Measurements from ENCODE around the gene FARP2. TPM values are rescaled to one million over a fixed set of nuclear protein-coding genes. Genes with fewer than 3 reads are reported as not detected.

FARP2 gene
- total and polyA plus RNA-seq, 2 of the 13 experiments (the other 11 are each of a cell fraction or from before 2014, with no cell fraction given) = 28.0 to 45.4 TPM

- TF ChIP-seq HNF4A (CRISPR knock-in tag; IDR thresholded peaks at IDR 0.05) = peak; percentile 87
- no peak for TF ChIP-seq RBM39 (IDR thresholded peaks at IDR 0.05; ENCODE audit: low read depth, low read length, poor library complexity, severe bottlenecking)
- no peak for TF ChIP-seq NAIF1 (CRISPR knock-in tag; IDR thresholded peaks at IDR 0.05; ENCODE audit: borderline replicate concordance)
- peak; percentile 73; the same call in 1 of the 2 replicates for TF ChIP-seq ZSCAN25 (CRISPR knock-in tag; IDR thresholded peaks at IDR 0.05)
- TF ChIP-seq ZBTB40 (IDR thresholded peaks at IDR 0.05) = no peak
- 0 out of 2 replicates have a peak, but pooled peaks have one; percentile 11 for TF ChIP-seq ZBTB40 (CRISPR knock-in tag; IDR thresholded peaks at IDR 0.05)
- peak; percentile 19; the same call in 1 of the 2 replicates for TF ChIP-seq ESRRA (CRISPR knock-in tag; IDR thresholded peaks at IDR 0.05; ENCODE audit: low read depth)
- TF ChIP-seq ZNF609 (CRISPR knock-in tag; IDR thresholded peaks at IDR 0.05; ENCODE audit: borderline replicate concordance) = 0 out of 2 replicates have a peak, but pooled peaks have one; percentile 42
- 0 out of 2 replicates have a peak, but pooled peaks have one; percentile 74 for TF ChIP-seq ZNF383 (CRISPR knock-in tag; IDR thresholded peaks at IDR 0.05; ENCODE audit: borderline replicate concordance)
- no peak for TF ChIP-seq MBD4 (IDR thresholded peaks at IDR 0.05; ENCODE audit: borderline replicate concordance, low read length)
- peak; percentile 66; the same call in 1 of the 2 replicates for TF ChIP-seq ZNF343 (CRISPR knock-in tag; IDR thresholded peaks at IDR 0.05)
- peak; percentile 79; the same call in 1 of the 2 replicates for TF ChIP-seq ZNF556 (CRISPR knock-in tag; IDR thresholded peaks at IDR 0.05; ENCODE audit: borderline replicate concordance)
- TF ChIP-seq TBX2 (CRISPR knock-in tag; IDR thresholded peaks at IDR 0.05; ENCODE audit: borderline replicate concordance) = peak; percentile 55
- TF ChIP-seq MED13 (CRISPR knock-in tag; IDR thresholded peaks at IDR 0.05) = no peak
- peak; percentile 43 for TF ChIP-seq FOXA3 (CRISPR knock-in tag; IDR thresholded peaks at IDR 0.05)
- peak; percentile 66; the same call in 1 of the 2 replicates for TF ChIP-seq ZNF788 (CRISPR knock-in tag; IDR thresholded peaks at IDR 0.05; ENCODE audit: borderline replicate concordance)
Observed at GRCh38 chr2:241359481-241360045, 3.5 kb downstream of the FARP2 start (continued).

All from HepG2 (cell line).